ENCODE measurements around the gene NDUFA8.

The NDUFA8 gene

GRCh38 chr9:122122903-122123632 lies 36.5 kb downstream of the NDUFA8 start:
- peak; percentile 65 for DNase-seq (ENCODE audit: low read depth)
- TF ChIP-seq CTCF (conservative IDR thresholded peaks at IDR 0.05; ENCODE audit: low read length) = peak; percentile 100
- no peak overlapping the region for H3K4me3 ChIP-seq (ENCODE audit: low read length)

DNA sequence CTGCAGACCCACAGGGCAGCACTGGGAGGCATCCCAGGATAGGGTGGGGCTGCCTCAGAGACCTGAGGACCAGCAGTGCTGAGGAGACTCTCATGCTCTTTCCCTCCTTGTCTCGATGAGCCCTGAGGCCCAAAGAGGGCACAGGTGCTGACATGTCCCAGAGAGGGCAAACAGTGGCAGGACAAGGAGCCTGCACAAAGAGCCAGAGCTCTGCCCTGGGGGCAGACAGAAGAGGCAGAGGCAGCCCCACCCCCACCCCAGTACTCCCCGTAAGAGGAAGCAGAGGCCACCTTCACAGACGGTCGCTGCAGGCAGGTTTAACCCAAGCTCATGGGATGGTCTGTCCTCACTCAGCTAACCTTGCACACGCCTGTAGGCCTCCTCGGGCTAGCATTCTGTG lies 37.1 kb downstream of the NDUFA8 start:
- DNase-seq (ENCODE audit: low read depth) = no peak
- H3K4me3 ChIP-seq (ENCODE audit: low read length) = no peak overlapping the region
- TF ChIP-seq CTCF (conservative IDR thresholded peaks at IDR 0.05; ENCODE audit: low read length) = no peak

DNA sequence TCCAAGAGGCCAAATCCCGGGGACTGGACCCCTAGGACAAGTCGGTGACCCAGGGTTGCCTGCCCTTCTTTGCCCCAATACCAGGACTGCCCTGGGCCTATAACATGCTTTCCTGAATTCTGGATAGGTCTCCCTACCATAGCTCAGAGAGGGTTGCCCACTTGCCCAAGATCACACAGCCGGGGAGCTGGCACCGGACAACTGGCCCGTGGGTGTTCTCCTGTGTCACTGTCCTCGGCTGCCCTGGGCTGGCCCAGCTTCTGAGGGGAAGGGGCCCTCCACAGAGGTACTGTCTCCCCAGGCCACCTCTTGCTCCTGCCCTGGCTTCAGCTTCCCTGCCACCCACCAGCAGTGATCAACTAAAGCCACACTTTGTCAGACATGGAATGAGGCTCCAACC lies 37.6 kb downstream of the NDUFA8 start:
- no peak for DNase-seq (ENCODE audit: low read depth)
- no peak for TF ChIP-seq CTCF (conservative IDR thresholded peaks at IDR 0.05; ENCODE audit: low read length)
- no peak overlapping the region for H3K4me3 ChIP-seq (ENCODE audit: low read length)

GRCh38 chr9:122121391-122121790 lies 38.2 kb downstream of the NDUFA8 start:
- no peak for DNase-seq (ENCODE audit: low read depth)
- TF ChIP-seq CTCF (conservative IDR thresholded peaks at IDR 0.05; ENCODE audit: low read length) = no peak

DNA sequence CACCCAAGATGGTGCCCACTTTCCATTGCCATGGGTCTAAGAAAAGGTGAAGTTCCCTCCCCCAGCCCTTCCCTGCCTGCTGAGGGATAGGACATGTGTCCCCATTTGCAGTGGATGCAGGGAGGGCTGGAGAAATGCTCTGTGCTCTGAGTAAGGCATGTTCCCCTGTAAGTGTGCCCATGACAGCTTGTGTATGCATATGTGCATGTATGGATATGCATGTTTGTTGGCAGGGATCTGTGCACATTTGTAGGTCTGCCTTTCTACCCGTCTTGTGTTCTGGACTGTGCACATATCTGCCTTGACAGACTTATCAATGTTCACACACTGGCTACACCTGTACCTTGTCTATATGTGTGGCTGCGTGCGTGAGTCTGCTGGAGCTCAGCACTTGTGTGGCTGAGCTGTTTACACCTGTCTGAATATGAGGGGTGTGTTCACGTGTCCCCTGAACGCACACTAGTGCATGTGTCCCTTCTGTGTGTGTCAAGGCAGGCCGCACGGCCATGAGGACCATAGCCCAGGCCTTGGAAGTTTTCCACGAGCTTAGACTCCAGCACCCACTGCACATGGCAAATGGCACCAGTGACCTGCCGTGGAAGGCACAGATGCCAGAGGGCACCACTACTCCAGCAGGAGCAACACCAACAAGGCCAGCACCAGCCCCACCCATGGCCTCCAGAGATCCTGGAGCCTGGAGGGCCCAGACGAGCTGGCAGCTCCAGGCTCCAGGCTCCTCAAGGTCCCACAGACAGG lies 39.1 kb downstream of the NDUFA8 start:
- H3K4me3 ChIP-seq (ENCODE audit: low read length) = no peak overlapping the region
- no peak for DNase-seq (ENCODE audit: low read depth)
- no peak for TF ChIP-seq CTCF (conservative IDR thresholded peaks at IDR 0.05; ENCODE audit: low read length)

More at GRCh38 chr9:122121391-122121790, 38.2 kb downstream of the NDUFA8 start:
- H3K4me3 ChIP-seq (ENCODE audit: low read length) = no peak overlapping the region

GRCh38 chr9:122119721-122120120 lies 39.9 kb downstream of the NDUFA8 start:
- no peak for TF ChIP-seq CTCF (conservative IDR thresholded peaks at IDR 0.05; ENCODE audit: low read length)
- no peak for DNase-seq (ENCODE audit: low read depth)
- H3K4me3 ChIP-seq (ENCODE audit: low read length) = no peak overlapping the region

DNA sequence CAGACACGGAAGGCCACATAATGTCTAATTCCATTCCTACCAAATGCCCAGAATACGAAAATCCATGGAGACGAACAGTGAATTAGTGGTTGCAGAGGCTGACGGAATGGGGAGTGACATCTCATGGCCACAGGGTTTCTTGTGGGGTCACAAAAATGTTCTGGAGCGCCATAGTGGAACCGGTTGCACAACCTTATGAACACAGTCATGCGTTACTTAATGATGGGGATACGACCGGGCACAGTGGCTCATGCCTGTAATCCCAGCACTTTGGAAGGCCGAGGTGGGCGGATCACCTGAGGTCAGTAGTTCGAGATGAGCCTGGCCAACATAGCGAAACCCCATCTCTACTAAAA lies 40.4 kb downstream of the NDUFA8 start:
- no peak for DNase-seq (ENCODE audit: low read depth)
- TF ChIP-seq CTCF (conservative IDR thresholded peaks at IDR 0.05; ENCODE audit: low read length) = no peak

More for the DNA sequence above, 40.4 kb downstream of the NDUFA8 start:
- H3K4me3 ChIP-seq (ENCODE audit: low read length) = no peak overlapping the region

All from AG10803 (cell line).